Stimulated activated CD4-positive, alpha-beta T cell treated with anti-CD3 and anti-CD28 coated beads, Interleukin-1b, Interleukin-23, amount 100 ng/mL, for 24 hours (primary cell): ENCODE results near the gene TGIF2.
A peak's percentile ranks its signal among the peaks of the same experiment; 100 is the strongest.
"Not testable (repeated sequence)": the region's sequence is repeated elsewhere in the genome, so short reads cannot be mapped to it uniquely, and the experiment has no call there.

Experiments
- DNase-seq, 4 experiments: peaks; one replicate each; pipeline ENCODE4 v3.0.0-alpha.2; 2020; ENCODE audit warnings: low read depth in 4 of 4, low spot score in 1 of 4

The TGIF2 gene

GRCh38 chr20:36576081-36576445, 2.7 kb downstream of the TGIF2 start:
- DNase-seq = no peak

GRCh38 chr20:36578356-36579041, 5.1 kb downstream of the TGIF2 start:
- DNase-seq = no peak

GRCh38 chr20:36579996-36580545, 6.7 kb downstream of the TGIF2 start:
- DNase-seq = no peak

GRCh38 chr20:36582322-36582721, 8.9 kb downstream of the TGIF2 start:
- no peak for DNase-seq

GRCh38 chr20:36582821-36583220, 9.4 kb downstream of the TGIF2 start:
- DNase-seq = no peak

GRCh38 chr20:36584018-36584481, 10.7 kb downstream of the TGIF2 start:
- no peak for DNase-seq

GRCh38 chr20:36585410-36586125, 12.2 kb downstream of the TGIF2 start:
- DNase-seq = no peak

- no peak for DNase-seq
Observed at GRCh38 chr20:36587388-36588070, 14.1 kb downstream of the TGIF2 start.

- DNase-seq = no peak
Observed at GRCh38 chr20:36591281-36591680, 17.9 kb downstream of the TGIF2 start.

GRCh38 chr20:36591854-36592641, 18.7 kb downstream of the TGIF2 start:
- DNase-seq = no peak

- no peak for DNase-seq
Observed at GRCh38 chr20:36593347-36593929, 20.0 kb downstream of the TGIF2 start.

- DNase-seq = no peak
Observed at GRCh38 chr20:36599912-36600345, 26.5 kb downstream of the TGIF2 start.

- no peak for DNase-seq
Observed at GRCh38 chr20:36601540-36601939, 28.1 kb downstream of the TGIF2 start.

- DNase-seq = peak in 2 of 4 experiments; percentile 10 to 25
Observed at GRCh38 chr20:36604952-36605398, 31.6 kb downstream of the TGIF2 start.

GRCh38 chr20:36605399-36606157, 32.2 kb downstream of the TGIF2 start, which contains the start of gene RAB5IF:
Gene RAB5IF, plus strand, starts transcription at chr20:36605779. Its CDS starts 173 bp downstream, at chr20:36605952.
- DNase-seq = peak; percentile 98 to 99 (median 98)

- no peak for DNase-seq
Observed at GRCh38 chr20:36606158-36607066, 33.0 kb downstream of the TGIF2 start.

- DNase-seq = no peak
Observed at GRCh38 chr20:36607586-36608387, 34.4 kb downstream of the TGIF2 start.

GRCh38 chr20:36608388-36608728, 35.0 kb downstream of the TGIF2 start:
- not testable (repeated sequence) for DNase-seq
